IMR-90 (cell line): ENCODE results near the gene HS3ST6. TPM values are rescaled to one million over a fixed set of nuclear protein-coding genes. Genes with fewer than 3 reads are reported as not detected.

ENCODE experiments used
- ATAC-seq: fragments of 200-7000 bp; cut with Tn5 transposase; 2 replicates; pipeline ENCODE4 v1.9.1; 2020; ENCODE audit warnings: low read depth, mild to moderate bottlenecking, moderate library complexity
- BruUV-seq: library from RNA; stranded (reverse); fragments of 400-500 nt; replicated peaks from 2 replicates; lab custom pipeline; 2021; lab: Mats Ljungman, UMichigan
- CTCF ChIA-PET: fragments of 300-600 bp; formaldehyde crosslinking; extraction: SDS; loops from one replicate; lab custom pipeline; 2021; ENCODE audit warnings: antibody characterized with exemption; lab: Yijun Ruan, JAX
- POLR2A ChIA-PET: fragments of 300-600 bp; sonication (Branson Sonifier 250); formaldehyde crosslinking; loops from one replicate; lab custom pipeline; 2022; ENCODE audit warnings: antibody characterized with exemption; ENCODE audit not compliant: unreplicated experiment; lab: Charles Lee
- DNase-seq: peaks from one replicate; pipeline ENCODE4 v3.0.0; 2013
- H2AFZ ChIP-seq: replicated peaks from 2 replicates; pipeline ENCODE3; 2013; ENCODE audit warnings: low read length, mild to moderate bottlenecking; ENCODE audit not compliant: poor library complexity
- H2AK5ac ChIP-seq: 2 replicates; pipeline ENCODE4 v1.6.1; 2013; ENCODE audit warnings: low read depth, low read length, inconsistent platforms
- H2AK9ac ChIP-seq: replicated peaks from 2 replicates; pipeline ENCODE3; 2013; ENCODE audit warnings: mild to moderate bottlenecking, low read depth, low read length, moderate library complexity; ENCODE audit not compliant: poor library complexity
- H2BK120ac ChIP-seq: 2 replicates; pipeline ENCODE4 v1.6.1; 2013; ENCODE audit warnings: low read depth, low read length, inconsistent platforms
- H2BK15ac ChIP-seq: 3 replicates; pipeline ENCODE4 v1.6.1; 2013; ENCODE audit warnings: low read depth, low read length, inconsistent platforms
- H2BK20ac ChIP-seq: 2 replicates; pipeline ENCODE4 v1.6.1; 2013; ENCODE audit warnings: low read depth, mild to moderate bottlenecking, inconsistent platforms, low read length, moderate library complexity
- H2BK5ac ChIP-seq: 2 replicates; pipeline ENCODE4 v1.6.1; 2013; ENCODE audit warnings: mild to moderate bottlenecking, low read depth, low read length, inconsistent platforms; ENCODE audit not compliant: poor library complexity, severe bottlenecking
- H3K14ac ChIP-seq: replicated peaks from 2 replicates; pipeline ENCODE4 v1.6.1; 2013; ENCODE audit warnings: low read depth, low read length, inconsistent platforms
- H3K18ac ChIP-seq: 2 replicates; pipeline ENCODE4 v1.6.1; 2013; ENCODE audit warnings: low read depth, low read length, control low read depth
- H3K23ac ChIP-seq: 2 replicates; pipeline ENCODE4 v1.6.1; 2013; ENCODE audit warnings: low read depth, low read length, inconsistent platforms
- H3K27ac ChIP-seq: 2 replicates; pipeline ENCODE4 v1.5.1; 2013; ENCODE audit warnings: mild to moderate bottlenecking, control low read depth, low read length; ENCODE audit not compliant: insufficient read depth
- H3K27me3 ChIP-seq: 2 replicates; pipeline ENCODE4 v1.6.1; 2013; ENCODE audit warnings: low read length; ENCODE audit not compliant: control insufficient read depth, insufficient read depth
- H3K36me3 ChIP-seq: 2 replicates; pipeline ENCODE4 v1.6.1; 2013; ENCODE audit warnings: low read length, mixed read lengths; ENCODE audit not compliant: control insufficient read depth, insufficient read depth
- H3K4ac ChIP-seq: 2 replicates; pipeline ENCODE4 v1.6.1; 2013; ENCODE audit warnings: low read depth, low read length, inconsistent platforms
- H3K4me1 ChIP-seq: 2 replicates; pipeline ENCODE4 v1.6.1; 2013; ENCODE audit warnings: low read length, mixed read lengths; ENCODE audit not compliant: control insufficient read depth, insufficient read depth
- H3K4me2 ChIP-seq: 2 replicates; pipeline ENCODE4 v1.6.1; 2013; ENCODE audit warnings: low read depth, mild to moderate bottlenecking, control low read depth, low read length, moderate library complexity
- H3K4me3 ChIP-seq: 2 replicates; pipeline ENCODE4 v1.5.1; 2013; ENCODE audit warnings: low read depth, mild to moderate bottlenecking, control low read depth, low read length, moderate library complexity; ENCODE audit not compliant: insufficient read depth
- H3K56ac ChIP-seq: 2 replicates; pipeline ENCODE4 v1.6.1; 2013; ENCODE audit warnings: low read length, inconsistent platforms; ENCODE audit not compliant: insufficient read depth; ENCODE audit errors: extremely low read depth
- H3K79me1 ChIP-seq, 2 experiments: 2 replicates each; pipeline ENCODE4 v1.6.1; 2013; ENCODE audit warnings: low read length in 2 of 2, inconsistent platforms in 1 of 2, low read depth in 1 of 2
- H3K9ac ChIP-seq: 2 replicates; pipeline ENCODE4 v1.6.1; 2013; ENCODE audit warnings: low read depth, low read length, control low read depth
- H3K9me1 ChIP-seq: 2 replicates; pipeline ENCODE4 v1.6.1; 2013; ENCODE audit warnings: low read length, inconsistent platforms; ENCODE audit not compliant: insufficient read depth
- H3K9me3 ChIP-seq: 2 replicates; pipeline ENCODE4 v1.6.1; 2013; ENCODE audit warnings: low read length; ENCODE audit not compliant: control insufficient read depth, insufficient read depth
- H4K20me1 ChIP-seq: 2 replicates; pipeline ENCODE4 v1.6.1; 2013; ENCODE audit warnings: low read length, inconsistent platforms; ENCODE audit not compliant: insufficient read depth
- H4K5ac ChIP-seq: 2 replicates; pipeline ENCODE4 v1.6.1; 2013; ENCODE audit warnings: mild to moderate bottlenecking, low read depth, low read length, control low read depth
- H4K8ac ChIP-seq, 2 experiments: 2 replicates each; pipeline ENCODE4 v1.6.1; 2013; ENCODE audit warnings: low read depth in 2 of 2, low read length in 2 of 2, control low read depth in 1 of 2, inconsistent platforms in 1 of 2
- H4K91ac ChIP-seq: 2 replicates; pipeline ENCODE4 v1.6.1; 2013; ENCODE audit warnings: low read depth, low read length, inconsistent platforms; ENCODE audit not compliant: insufficient read depth
- FOS ChIP-seq: fragments of 150-350 bp; IDR thresholded peaks from 2 replicates; pipeline ENCODE4 v1.6.1; 2016; ENCODE audit warnings: low read depth, low read length
- MAFK ChIP-seq: IDR thresholded peaks from 2 replicates; pipeline ENCODE4 v1.6.1; 2012; ENCODE audit warnings: low read depth, low read length, improper control_type of control experiment
- MAZ ChIP-seq: IDR thresholded peaks from 2 replicates; pipeline ENCODE4 v1.6.1; 2012; ENCODE audit warnings: low read depth, mild to moderate bottlenecking, low read length, improper control_type of control experiment, moderate library complexity, borderline replicate concordance
- WGBS, 2 experiments: methylation state at CpG; one replicate each; pipeline versions ENCODE4 v1.1.5 to v1.1.7; 2013; ENCODE audit warnings: missing lambda C conversion rate in 2 of 2; ENCODE audit not compliant: insufficient read length in 1 of 2; ENCODE audit errors: extremely low coverage in 2 of 2; 5-methylcytosine and 5-hydroxymethylcytosine counted together
- dilution Hi-C: fragments of 300-500 bp; cut with HindIII; formaldehyde crosslinking; loops from one replicate; pipeline ENCODE4 v1.14.3; 2018; ENCODE audit warnings: low sequenced_read_pairs; ENCODE audit not compliant: unreplicated experiment
- in situ Hi-C: fragments of 300-500 bp; cut with MboI; formaldehyde crosslinking; loops from 3 replicates; pipeline ENCODE4 v1.14.3; 2019; ENCODE audit warnings: low sequenced_read_pairs, inconsistent platforms, mixed read lengths
- intact Hi-C: fragments of 100-400 bp; cut with micrococcal nuclease; formaldehyde crosslinking; loops from 2 replicates; pipeline ENCODE4 v1.10.0; 2022
- polyA plus RNA-seq, 3 experiments: library from polyadenylated mRNA; depleted of rRNA; stranded (reverse); fragments of >200 nt; gene quantifications; 2 replicates each; pipeline ENCODE4 v1.2.3, GENCODE V29; 2012; ENCODE audit warnings: low replicate concordance in 1 of 3
- total RNA-seq: library from RNA; depleted of rRNA; stranded (reverse); fragments of >200 nt; gene quantifications from 2 replicates; pipeline ENCODE4 v1.2.3, GENCODE V29; 2012

HS3ST6 gene
- total and polyA plus RNA-seq, 2 of the 4 experiments (the other 2 are of a cell fraction), result not detected

- POLR2A ChIA-PET, result no interaction called here
Observed at GRCh38 chr16:1908983-1909382, 9.2 kb downstream of the HS3ST6 start.

More at GRCh38 chr16:1908983-1909382, 9.2 kb downstream of the HS3ST6 start:
- H3K27me3 ChIP-seq, result peaks cover 65% of the 10 kb centered on the region
- intact Hi-C loops, result no loop called here
- H3K27ac ChIP-seq, result no peak overlapping the region
- TF ChIP-seq MAZ (no peak), MAFK (no peak), FOS (no peak)
- H2AK9ac ChIP-seq, result no peak overlapping the region
- BruUV-seq, result no TSS peak
- no peak overlapping the region for H2BK15ac ChIP-seq
- CTCF ChIA-PET, result no interaction called here
- 30% methylated on average over 2 of the region's 9 CpGs; no CpG with 5 or more reads in 1 of the 2 experiments for WGBS, 2 experiments
- ATAC-seq (no peak), DNase-seq (no peak)
- no peak overlapping the region for H3K4me2 ChIP-seq
- dilution Hi-C loops, result no loop called here
- no peaks in the 10 kb centered on the region for H4K20me1 ChIP-seq
- H3K56ac ChIP-seq, result no peak overlapping the region
- no peak overlapping the region for H2BK5ac ChIP-seq
- no peak overlapping the region for H3K23ac ChIP-seq
- H3K4me3 ChIP-seq, result no peak overlapping the region
- H2BK20ac ChIP-seq, result no peak overlapping the region
- H2AK5ac ChIP-seq, result no peak overlapping the region
- no peak overlapping the region for H3K18ac ChIP-seq
- in situ Hi-C loops, result no loop called here
- H4K91ac ChIP-seq, result no peak overlapping the region
- no peak overlapping the region for H4K8ac ChIP-seq
- H3K9me3 ChIP-seq, result no peaks in the 10 kb centered on the region
- H3K14ac ChIP-seq, result no peak overlapping the region
- no peak overlapping the region for H2AFZ ChIP-seq
- H2BK120ac ChIP-seq, result no peak overlapping the region
- H3K9ac ChIP-seq, result no peak overlapping the region
- H3K9me1 ChIP-seq, result no peaks in the 10 kb centered on the region
- H3K4me1 ChIP-seq, result no peaks in the 10 kb centered on the region
- no peak overlapping the region for H3K4ac ChIP-seq
- H3K36me3 ChIP-seq, result no peaks in the 10 kb centered on the region
- H4K5ac ChIP-seq, result no peak overlapping the region
- no peaks in the 10 kb centered on the region for H3K79me1 ChIP-seq
